GM23248 (cell line): ENCODE results near the gene LRRC1.

Source experiments
- EZH2 ChIP-seq: fragments of 200-600 bp; sonication (generic); IDR thresholded peaks from 2 replicates; pipeline ENCODE4 v1.6.1; 2018; ENCODE audit warnings: antibody characterized with exemption, mild to moderate bottlenecking; ENCODE audit not compliant: insufficient read depth, poor library complexity, severe bottlenecking
- EZH2phosphoT487 ChIP-seq: fragments of 200-600 bp; sonication (generic); IDR thresholded peaks from 2 replicates; pipeline ENCODE4 v1.6.1; 2018; ENCODE audit warnings: antibody characterized with exemption, moderate library complexity, mild to moderate bottlenecking, low read depth; ENCODE audit not compliant: insufficient read depth

- TF ChIP-seq EZH2 (no peak), EZH2phosphoT487 (no peak)
These were observed 58.0 kb downstream of the LRRC1 start for GRCh38 chr6:53852805-53853204.
